Peyer's patch (tissue), 4 donors: Measurements from ENCODE around the gene KCNE4. TPM values are rescaled to one million over a fixed set of nuclear protein-coding genes. Genes with fewer than 3 reads are reported as not detected.

Experiments used
- DNase-seq, 3 donors: peaks; one replicate each; pipeline ENCODE4 v3.0.0-alpha.2; 2017 to 2019
- H3K27ac ChIP-seq, 4 donors: fragments of 200-600 bp; sonication (generic); one replicate each; pipeline ENCODE4 v1.5.1; 2016 to 2019
- H3K27me3 ChIP-seq, 2 donors: fragments of 200-600 bp; sonication (generic); one replicate each; pipeline ENCODE4 v1.5.1; 2019
- H3K36me3 ChIP-seq, 3 donors: fragments of 200-600 bp; sonication (generic); one replicate each; pipeline ENCODE4 v1.5.1; 2016 to 2019
- H3K4me1 ChIP-seq, 4 donors: fragments of 200-600 bp; sonication (generic); one replicate each; pipeline ENCODE4 v1.5.1; 2016 to 2019
- H3K4me3 ChIP-seq, 4 donors: fragments of 200-600 bp; sonication (generic); 1 replicate in 3 of 4; 2 replicates in 1 of 4; pipeline ENCODE4 v1.5.1; 2016 to 2019; ENCODE audit warnings: mild to moderate bottlenecking in 1 of 4
- H3K9me3 ChIP-seq, 4 donors: fragments of 200-600 bp; sonication (generic); one replicate each; pipeline ENCODE4 v1.5.1; 2016 to 2019; ENCODE audit warnings: mild to moderate bottlenecking in 1 of 4
- POLR2A ChIP-seq, 2 donors: fragments of 450-650 bp; IDR thresholded peaks; one replicate each; pipeline ENCODE4 v1.5.1; 2017; ENCODE audit warnings: antibody characterized with exemption in 2 of 2, mild to moderate bottlenecking in 2 of 2, moderate library complexity in 2 of 2
- total RNA-seq, 4 donors: library from RNA; depleted of rRNA; stranded (reverse); fragments of >200 nt; gene quantifications; one replicate each; pipeline ENCODE4 v1.1.0, GENCODE V29; 2016
- TF ChIP-seq, protein P1 (sequence below), 6 experiments: fragments of 450-650 bp in 4 of 6; fragments of 200-600 bp in 2 of 6; sonication (generic) in 1 of 6; IDR thresholded peaks; one replicate each; pipeline ENCODE4 v1.5.1; 2017 to 2019; ENCODE audit warnings: antibody characterized with exemption in 6 of 6, mild to moderate bottlenecking in 3 of 6, moderate library complexity in 1 of 6

The KCNE4 gene
- total RNA-seq, 4 donors from 2014 or later: 0.35 to 2.5 (median 0.79) TPM

DNA sequence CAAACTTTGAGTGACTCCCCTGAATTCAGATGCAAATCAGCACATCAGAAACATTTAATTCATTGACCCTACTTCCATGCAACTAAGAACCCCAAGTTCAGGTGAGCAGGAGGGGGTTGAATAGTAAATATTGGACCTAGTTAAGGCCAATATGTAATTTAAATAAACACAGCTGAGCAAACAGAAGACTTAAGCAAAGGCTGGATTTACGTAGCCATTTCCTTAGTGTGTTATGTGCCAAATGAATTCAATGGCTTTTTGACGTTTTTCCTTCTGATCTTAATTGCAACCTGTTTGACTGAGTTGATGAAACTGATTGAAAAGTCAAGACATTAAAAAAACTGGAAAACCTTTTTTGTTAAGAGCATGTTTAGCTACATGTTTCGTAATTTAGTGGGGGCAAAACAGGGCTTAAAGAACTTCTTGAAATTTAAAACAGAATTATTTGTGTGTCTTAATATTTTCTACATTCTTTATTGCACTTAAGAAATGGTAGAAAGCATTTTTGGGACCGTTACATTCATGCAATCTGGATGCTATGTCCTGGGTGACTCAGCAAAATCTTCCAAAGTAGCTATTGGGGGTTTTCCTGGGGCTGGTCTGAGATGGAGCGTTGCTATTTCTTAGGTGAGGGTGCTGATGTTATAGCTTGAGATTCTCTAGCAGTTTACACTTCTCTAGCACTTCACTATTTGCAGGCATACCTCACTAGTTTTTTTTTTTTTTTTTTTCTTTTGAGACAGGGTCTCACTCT lies 25.5 kb upstream of the KCNE4 start:
- H3K27me3 ChIP-seq: no peaks in the 10 kb centered on the region
- DNase-seq: no peak
- TF ChIP-seq POLR2A (IDR thresholded peaks at IDR 0.05): no peak
- TF ChIP-seq, protein P1, sequence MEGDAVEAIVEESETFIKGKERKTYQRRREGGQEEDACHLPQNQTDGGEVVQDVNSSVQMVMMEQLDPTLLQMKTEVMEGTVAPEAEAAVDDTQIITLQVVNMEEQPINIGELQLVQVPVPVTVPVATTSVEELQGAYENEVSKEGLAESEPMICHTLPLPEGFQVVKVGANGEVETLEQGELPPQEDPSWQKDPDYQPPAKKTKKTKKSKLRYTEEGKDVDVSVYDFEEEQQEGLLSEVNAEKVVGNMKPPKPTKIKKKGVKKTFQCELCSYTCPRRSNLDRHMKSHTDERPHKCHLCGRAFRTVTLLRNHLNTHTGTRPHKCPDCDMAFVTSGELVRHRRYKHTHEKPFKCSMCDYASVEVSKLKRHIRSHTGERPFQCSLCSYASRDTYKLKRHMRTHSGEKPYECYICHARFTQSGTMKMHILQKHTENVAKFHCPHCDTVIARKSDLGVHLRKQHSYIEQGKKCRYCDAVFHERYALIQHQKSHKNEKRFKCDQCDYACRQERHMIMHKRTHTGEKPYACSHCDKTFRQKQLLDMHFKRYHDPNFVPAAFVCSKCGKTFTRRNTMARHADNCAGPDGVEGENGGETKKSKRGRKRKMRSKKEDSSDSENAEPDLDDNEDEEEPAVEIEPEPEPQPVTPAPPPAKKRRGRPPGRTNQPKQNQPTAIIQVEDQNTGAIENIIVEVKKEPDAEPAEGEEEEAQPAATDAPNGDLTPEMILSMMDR (IDR thresholded peaks at IDR 0.05): no peak
- no peaks in the 10 kb centered on the region for H3K36me3 ChIP-seq
- no peaks in the 10 kb centered on the region for H3K9me3 ChIP-seq
- H3K4me1 ChIP-seq: no peaks in the 10 kb centered on the region
- no peak overlapping the region for H3K4me3 ChIP-seq
- no peak overlapping the region for H3K27ac ChIP-seq

DNA sequence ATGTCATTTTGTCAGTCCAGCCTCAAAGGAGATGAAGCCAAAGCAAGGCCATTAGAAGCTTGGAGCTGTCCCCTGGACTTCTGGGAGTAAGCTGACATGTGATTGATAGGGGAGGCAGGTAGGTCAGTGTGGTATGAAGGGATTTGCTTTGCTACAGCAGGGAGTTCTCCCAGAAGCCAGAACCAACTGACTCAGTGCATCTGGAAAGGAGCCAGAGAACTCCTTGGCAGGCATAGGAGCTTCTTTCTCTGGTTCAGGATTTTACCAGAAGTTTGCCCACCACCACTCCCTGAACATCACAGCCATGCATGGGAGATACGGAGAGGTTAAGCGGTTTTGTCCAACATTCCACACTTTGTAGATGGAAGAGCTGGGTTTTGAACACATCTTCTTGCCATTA lies 24.5 kb upstream of the KCNE4 start:
- Histone ChIP-seq H3K4me1 (no peaks in the 10 kb centered on the region), H3K4me3 (no peak overlapping the region), H3K27me3 (no peaks in the 10 kb centered on the region), H3K36me3 (no peaks in the 10 kb centered on the region), H3K27ac (no peak overlapping the region), H3K9me3 (no peaks in the 10 kb centered on the region)
- TF ChIP-seq, protein P1 (IDR thresholded peaks at IDR 0.05): no peak
- TF ChIP-seq POLR2A (IDR thresholded peaks at IDR 0.05): no peak
- no peak for DNase-seq

DNA sequence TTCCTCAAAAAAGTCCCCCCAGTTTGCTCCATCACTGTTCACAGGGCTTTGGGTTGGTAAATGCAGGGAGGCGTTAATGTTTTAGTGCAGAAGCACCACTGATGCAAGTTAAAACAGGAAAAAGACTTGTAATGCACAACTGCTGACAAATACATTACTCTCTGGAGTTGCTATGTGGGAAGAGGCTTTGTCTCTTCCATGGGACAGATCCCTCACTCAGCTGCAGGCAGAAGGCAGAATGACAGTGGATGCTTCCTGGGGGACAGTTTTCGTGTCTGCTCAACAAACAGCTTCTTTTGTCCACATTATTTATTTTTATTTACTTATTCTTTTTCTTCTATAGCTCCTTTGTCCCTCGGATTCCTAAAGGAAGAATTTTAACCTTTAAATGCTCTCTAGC lies 22.7 kb upstream of the KCNE4 start:
- Histone ChIP-seq H3K27ac (no peak overlapping the region), H3K4me3 (no peak overlapping the region), H3K4me1 (no peaks in the 10 kb centered on the region), H3K9me3 (no peaks in the 10 kb centered on the region), H3K36me3 (no peaks in the 10 kb centered on the region), H3K27me3 (no peaks in the 10 kb centered on the region)
- no peak for DNase-seq
- TF ChIP-seq POLR2A (IDR thresholded peaks at IDR 0.05): no peak
- TF ChIP-seq, protein P1 (IDR thresholded peaks at IDR 0.05): no peak

GRCh38 chr2:223032187-223033142 lies 19.5 kb upstream of the KCNE4 start:
- Histone ChIP-seq H3K27me3 (no peaks in the 10 kb centered on the region), H3K27ac (no peak overlapping the region), H3K4me1 (no peaks in the 10 kb centered on the region), H3K36me3 (no peaks in the 10 kb centered on the region), H3K9me3 (no peaks in the 10 kb centered on the region), H3K4me3 (no peak overlapping the region)
- no peak for TF ChIP-seq POLR2A (IDR thresholded peaks at IDR 0.05)
- TF ChIP-seq, protein P1 (IDR thresholded peaks at IDR 0.05): no peak
- no peak for DNase-seq

GRCh38 chr2:223034221-223034975 lies 17.6 kb upstream of the KCNE4 start:
- Histone ChIP-seq H3K27ac (no peak overlapping the region), H3K4me3 (no peak overlapping the region), H3K27me3 (no peaks in the 10 kb centered on the region), H3K4me1 (no peaks in the 10 kb centered on the region), H3K9me3 (no peaks in the 10 kb centered on the region), H3K36me3 (no peaks in the 10 kb centered on the region)
- no peak for DNase-seq
- no peak for TF ChIP-seq POLR2A (IDR thresholded peaks at IDR 0.05)
- TF ChIP-seq, protein P1 (IDR thresholded peaks at IDR 0.05): no peak
